ENCODE data around the gene LYL1.

- TF ChIP-seq, protein P1, sequence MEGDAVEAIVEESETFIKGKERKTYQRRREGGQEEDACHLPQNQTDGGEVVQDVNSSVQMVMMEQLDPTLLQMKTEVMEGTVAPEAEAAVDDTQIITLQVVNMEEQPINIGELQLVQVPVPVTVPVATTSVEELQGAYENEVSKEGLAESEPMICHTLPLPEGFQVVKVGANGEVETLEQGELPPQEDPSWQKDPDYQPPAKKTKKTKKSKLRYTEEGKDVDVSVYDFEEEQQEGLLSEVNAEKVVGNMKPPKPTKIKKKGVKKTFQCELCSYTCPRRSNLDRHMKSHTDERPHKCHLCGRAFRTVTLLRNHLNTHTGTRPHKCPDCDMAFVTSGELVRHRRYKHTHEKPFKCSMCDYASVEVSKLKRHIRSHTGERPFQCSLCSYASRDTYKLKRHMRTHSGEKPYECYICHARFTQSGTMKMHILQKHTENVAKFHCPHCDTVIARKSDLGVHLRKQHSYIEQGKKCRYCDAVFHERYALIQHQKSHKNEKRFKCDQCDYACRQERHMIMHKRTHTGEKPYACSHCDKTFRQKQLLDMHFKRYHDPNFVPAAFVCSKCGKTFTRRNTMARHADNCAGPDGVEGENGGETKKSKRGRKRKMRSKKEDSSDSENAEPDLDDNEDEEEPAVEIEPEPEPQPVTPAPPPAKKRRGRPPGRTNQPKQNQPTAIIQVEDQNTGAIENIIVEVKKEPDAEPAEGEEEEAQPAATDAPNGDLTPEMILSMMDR (IDR thresholded peaks at IDR 0.05) = no peak
- no peak for TF ChIP-seq POLR2A (IDR thresholded peaks at IDR 0.05)
Observed at GRCh38 chr19:13078381-13078780, 24.3 kb downstream of the LYL1 start.
